Keratinocyte (primary cell): ENCODE measurements around the gene RARRES1. TPM values are rescaled to one million over a fixed set of nuclear protein-coding genes. Genes with fewer than 3 reads are reported as not detected.

Source experiments
- DNase-seq: peaks from one replicate; pipeline ENCODE4 v3.0.0-alpha.2; 2011; ENCODE audit warnings: low read depth, missing footprints, low spot score
- FAIRE-seq: peaks from 2 replicates; lab custom pipeline; 2011; peaks lifted over from hg19 to GRCh38; lab: Jason Lieb, UNC
- H2AFZ ChIP-seq: 2 replicates; pipeline ENCODE4 v1.6.0; 2012; ENCODE audit warnings: low read length, control low read depth, inconsistent platforms; ENCODE audit not compliant: control insufficient read depth
- H3K27ac ChIP-seq: 2 replicates; pipeline ENCODE4 v1.5.1; 2011; ENCODE audit warnings: low read length; ENCODE audit not compliant: control insufficient read depth, insufficient read depth
- H3K27me3 ChIP-seq: 3 replicates; pipeline ENCODE4 v1.6.0; 2011; ENCODE audit warnings: low read length; ENCODE audit not compliant: control insufficient read depth, insufficient read depth; ENCODE audit errors: extremely low read depth
- H3K36me3 ChIP-seq, 2 experiments: 2 replicates in 1 of 2; 3 replicates in 1 of 2; pipeline ENCODE4 v1.5.1; 2011; ENCODE audit warnings: low read length in 2 of 2, mild to moderate bottlenecking in 1 of 2; ENCODE audit not compliant: control insufficient read depth in 2 of 2, insufficient read depth in 2 of 2; ENCODE audit errors: extremely low read depth in 1 of 2
- H3K4me1 ChIP-seq: 3 replicates; pipeline ENCODE4 v1.5.1; 2011; ENCODE audit warnings: low read length; ENCODE audit not compliant: control insufficient read depth, insufficient read depth; ENCODE audit errors: extremely low read depth
- H3K4me2 ChIP-seq: 3 replicates; pipeline ENCODE4 v1.6.0; 2011; ENCODE audit warnings: low read depth, low read length; ENCODE audit not compliant: control insufficient read depth, insufficient read depth; ENCODE audit errors: extremely low read depth
- H3K4me3 ChIP-seq, 3 experiments: fragments of 200-600 bp in 1 of 3; sonication (generic) in 1 of 3; 2 replicates in 2 of 3; 3 replicates in 1 of 3; pipeline ENCODE4 v1.5.1; 2011 to 2016; ENCODE audit warnings: low read length in 3 of 3, mild to moderate bottlenecking in 3 of 3, control low read depth in 2 of 3, inconsistent platforms in 1 of 3, low read depth in 1 of 3, mixed read lengths in 1 of 3, mixed run types in 1 of 3, moderate library complexity in 1 of 3; ENCODE audit not compliant: control insufficient read depth in 2 of 3, insufficient read depth in 2 of 3; ENCODE audit errors: extremely low read depth in 1 of 3
- H3K79me2 ChIP-seq: 2 replicates; pipeline ENCODE4 v1.6.0; 2012; ENCODE audit warnings: low read length; ENCODE audit not compliant: control insufficient read depth, insufficient read depth
- H3K9ac ChIP-seq: 3 replicates; pipeline ENCODE4 v1.6.0; 2011; ENCODE audit warnings: low read length; ENCODE audit not compliant: control insufficient read depth, insufficient read depth; ENCODE audit errors: extremely low read depth
- H3K9me1 ChIP-seq: 3 replicates; pipeline ENCODE4 v1.6.0; 2011; ENCODE audit warnings: low read length; ENCODE audit not compliant: control insufficient read depth, insufficient read depth; ENCODE audit errors: extremely low read depth
- H3K9me3 ChIP-seq: 2 replicates; pipeline ENCODE4 v1.5.1; 2012; ENCODE audit warnings: low read depth, low read length; ENCODE audit not compliant: control insufficient read depth
- H4K20me1 ChIP-seq: 3 replicates; pipeline ENCODE4 v1.6.0; 2011; ENCODE audit warnings: low read length; ENCODE audit not compliant: control insufficient read depth, insufficient read depth; ENCODE audit errors: extremely low read depth
- EZH2 ChIP-seq: IDR thresholded peaks from one replicate; pipeline ENCODE4 v1.6.1; 2012; ENCODE audit warnings: inconsistent platforms, mild to moderate bottlenecking, low read length, moderate library complexity
- dilution Hi-C: fragments of 300-500 bp; cut with MboI; formaldehyde crosslinking; loops from one replicate; pipeline ENCODE4 v1.7.0; 2020; ENCODE audit warnings: low sequenced_read_pairs; ENCODE audit not compliant: extremely low pct_ligation_motif_present
- polyA plus RNA-seq, 5 experiments: library from polyadenylated mRNA; depleted of rRNA in 3 of 5; stranded (reverse) in 3 of 5; stranded (forward) in 1 of 5; unstranded in 1 of 5; fragments of >200 nt; gene quantifications; 1 replicate in 1 of 5; 2 replicates in 3 of 5; 3 replicates in 1 of 5; pipeline versions ENCODE4 v1.2.1 to v1.2.3, GENCODE V29; 2011 to 2012; ENCODE audit warnings: missing spikeins in 2 of 5, low read depth in 1 of 5, low replicate concordance in 1 of 5
- TF ChIP-seq, protein P1 (sequence below), 3 experiments: IDR thresholded peaks in 1 of 3; conservative IDR thresholded peaks in 1 of 3; optimal IDR thresholded peaks in 1 of 3; 2 replicates in 2 of 3; 3 replicates in 1 of 3; pipeline versions ENCODE3 to v1.5.1; 2011; ENCODE audit warnings: low read length in 3 of 3, mild to moderate bottlenecking in 3 of 3, moderate library complexity in 2 of 3, control low read depth in 1 of 3, inconsistent platforms in 1 of 3; ENCODE audit not compliant: insufficient read depth in 2 of 3; ENCODE audit errors: extremely low read depth in 1 of 3

Gene RARRES1
- polyA plus RNA-seq, 1 donor (not counting 4 experiments of a cell fraction or from before 2014, with no cell fraction given) = not detected

DNA sequence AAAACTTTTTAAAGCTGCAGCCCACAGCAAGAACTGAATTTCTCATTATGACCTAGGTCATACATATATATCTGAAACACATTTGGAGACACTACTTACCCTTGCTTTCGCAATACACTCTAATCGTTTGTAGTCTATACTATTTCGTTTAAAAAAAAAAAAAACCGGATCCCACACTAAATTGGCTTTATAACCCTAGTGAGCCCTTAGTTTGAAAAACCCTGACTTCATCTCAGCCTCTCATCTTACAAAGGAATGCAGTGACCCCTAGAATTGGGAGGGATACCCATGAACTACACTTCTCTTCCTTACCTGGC is 4.2 kb downstream of the RARRES1 start:
- DNase-seq (no peak), FAIRE-seq (no peak)
- Histone ChIP-seq H3K27me3 (no peaks in the 10 kb centered on the region), H3K9me3 (no peaks in the 10 kb centered on the region), H3K9ac (no peak overlapping the region), H3K36me3 (no peaks in the 10 kb centered on the region), H3K27ac (no peak overlapping the region), H2AFZ (peak overlapping the region; percentile 27), H3K4me3 (no peak overlapping the region), H3K4me1 (peaks cover 9% of the 10 kb centered on the region), H3K4me2 (peak overlapping the region; percentile 68), H3K79me2 (no peaks in the 10 kb centered on the region), H4K20me1 (no peaks in the 10 kb centered on the region), H3K9me1 (no peaks in the 10 kb centered on the region)
- no peak for TF ChIP-seq EZH2
- TF ChIP-seq, protein P1, sequence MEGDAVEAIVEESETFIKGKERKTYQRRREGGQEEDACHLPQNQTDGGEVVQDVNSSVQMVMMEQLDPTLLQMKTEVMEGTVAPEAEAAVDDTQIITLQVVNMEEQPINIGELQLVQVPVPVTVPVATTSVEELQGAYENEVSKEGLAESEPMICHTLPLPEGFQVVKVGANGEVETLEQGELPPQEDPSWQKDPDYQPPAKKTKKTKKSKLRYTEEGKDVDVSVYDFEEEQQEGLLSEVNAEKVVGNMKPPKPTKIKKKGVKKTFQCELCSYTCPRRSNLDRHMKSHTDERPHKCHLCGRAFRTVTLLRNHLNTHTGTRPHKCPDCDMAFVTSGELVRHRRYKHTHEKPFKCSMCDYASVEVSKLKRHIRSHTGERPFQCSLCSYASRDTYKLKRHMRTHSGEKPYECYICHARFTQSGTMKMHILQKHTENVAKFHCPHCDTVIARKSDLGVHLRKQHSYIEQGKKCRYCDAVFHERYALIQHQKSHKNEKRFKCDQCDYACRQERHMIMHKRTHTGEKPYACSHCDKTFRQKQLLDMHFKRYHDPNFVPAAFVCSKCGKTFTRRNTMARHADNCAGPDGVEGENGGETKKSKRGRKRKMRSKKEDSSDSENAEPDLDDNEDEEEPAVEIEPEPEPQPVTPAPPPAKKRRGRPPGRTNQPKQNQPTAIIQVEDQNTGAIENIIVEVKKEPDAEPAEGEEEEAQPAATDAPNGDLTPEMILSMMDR (optimal IDR thresholded peaks at IDR 0.05 in 1 of 3, IDR thresholded peaks at IDR 0.05 in 1 of 3, conservative IDR thresholded peaks at IDR 0.05 in 1 of 3; ENCODE audit: extremely low read depth in 1 of 3, insufficient read depth in 2 of 3, low read length in 3 of 3) = no peak
- dilution Hi-C loops = no loop called here

DNA sequence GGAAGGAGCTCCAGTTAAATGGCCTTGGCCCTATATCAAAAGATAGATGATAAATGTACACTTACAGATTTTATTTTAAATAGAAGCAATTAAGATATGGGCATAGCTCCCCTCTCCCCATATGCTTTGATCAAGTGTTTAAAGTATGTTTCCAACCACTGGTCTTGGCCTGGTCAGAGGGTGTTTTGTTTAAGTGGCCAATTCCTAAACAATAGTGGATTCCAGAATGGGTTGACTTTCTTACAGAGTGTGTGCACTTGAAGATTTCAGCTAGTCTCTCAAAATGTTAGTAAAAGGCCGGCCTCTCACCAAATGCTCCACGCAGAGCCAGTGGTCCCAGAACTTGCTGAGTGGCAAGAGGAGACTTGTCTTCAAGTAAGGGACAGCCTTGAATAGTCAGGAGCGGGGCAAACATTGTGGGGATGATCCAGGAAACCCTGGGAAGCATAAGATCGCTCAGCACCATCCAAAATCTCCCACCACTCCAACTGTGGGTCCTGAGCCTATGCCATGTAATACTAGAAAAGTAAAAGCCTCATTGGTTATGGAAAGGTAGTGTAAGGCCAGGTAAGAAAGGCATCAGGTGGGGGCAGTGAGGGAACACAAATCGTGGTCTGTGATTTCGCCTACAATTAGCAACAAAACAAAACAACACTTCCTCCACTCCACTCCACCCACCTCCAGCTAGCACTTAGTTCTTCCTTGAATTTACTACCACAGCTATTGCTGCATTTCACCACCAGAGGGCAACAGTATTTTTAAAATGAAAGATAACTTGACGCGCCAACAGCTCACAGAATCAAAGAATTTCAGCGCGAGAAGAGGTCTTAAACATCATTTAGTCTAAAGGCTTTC is 4.8 kb downstream of the RARRES1 start:
- Histone ChIP-seq H3K27me3 (no peaks in the 10 kb centered on the region), H3K4me2 (peak overlapping the region; percentile 68), H3K36me3 (no peaks in the 10 kb centered on the region), H3K79me2 (no peaks in the 10 kb centered on the region), H2AFZ (peak overlapping the region; percentile 27), H3K9me1 (no peaks in the 10 kb centered on the region), H4K20me1 (no peaks in the 10 kb centered on the region), H3K4me1 (peaks cover 9% of the 10 kb centered on the region), H3K9me3 (no peaks in the 10 kb centered on the region), H3K27ac (no peak overlapping the region), H3K4me3 (no peak overlapping the region), H3K9ac (no peak overlapping the region)
- no peak for TF ChIP-seq EZH2
- TF ChIP-seq, protein P1 (optimal IDR thresholded peaks at IDR 0.05 in 1 of 3, IDR thresholded peaks at IDR 0.05 in 1 of 3, conservative IDR thresholded peaks at IDR 0.05 in 1 of 3; ENCODE audit: extremely low read depth in 1 of 3, insufficient read depth in 2 of 3, low read length in 3 of 3) = peak; percentile 65 to 81 (median 73)
- dilution Hi-C loops = no loop called here
- peak; percentile 9 for FAIRE-seq
- DNase-seq = no peak
